ENCODE data around the gene MOSMO. TPM values are rescaled to one million over a fixed set of nuclear protein-coding genes. Genes with fewer than 3 reads are reported as not detected.
A peak's percentile ranks its signal among the peaks of the same experiment; 100 is the strongest.
"Not testable (repeated sequence)": the region's sequence is repeated elsewhere in the genome, so short reads cannot be mapped to it uniquely, and the experiment has no call there.

The MOSMO gene
- total RNA-seq, 1 experiment from 2014 or later = 24.2 TPM

GRCh38 chr16:22035153-22035552 lies 27.2 kb downstream of the MOSMO start:
- no peak overlapping the region for H3K4me2 ChIP-seq
- no peak overlapping the region for H3K27ac ChIP-seq
- TF ChIP-seq CTCF (conservative IDR thresholded peaks at IDR 0.05) (no peak), EZH2 (IDR thresholded peaks at IDR 0.05; ENCODE audit: low read depth) (no peak)
- CTCF ChIA-PET = no interaction called here
- POLR2A ChIA-PET (ENCODE audit: unreplicated experiment) = no interaction called here
- no peak overlapping the region for H2AFZ ChIP-seq
- intact Hi-C loops (cut with micrococcal nuclease; ENCODE audit: unreplicated experiment) = no loop called here
- H4K20me1 ChIP-seq (ENCODE audit: insufficient read depth) = no peaks in the 10 kb centered on the region
- no peak overlapping the region for H3K4me3 ChIP-seq
- H3K9me3 ChIP-seq (ENCODE audit: insufficient read depth, low read depth) = peaks cover 9% of the 10 kb centered on the region; the same call in 1 of the 2 replicates
- H3K27me3 ChIP-seq (ENCODE audit: insufficient read depth, low read depth) = no peaks in the 10 kb centered on the region
- no peak for DNase-seq
- peaks cover 12% of the 10 kb centered on the region for H3K4me1 ChIP-seq (replicated peaks; ENCODE audit: insufficient read depth)
- H3F3A ChIP-seq (ENCODE audit: insufficient read depth, low read depth) = 0 out of 2 replicates have a peak, but pooled peaks cover 5% of the 10 kb centered on the region
- peaks cover 21% of the 10 kb centered on the region for H3K36me3 ChIP-seq (ENCODE audit: low read depth)
- no TSS peak for BruUV-seq (replicated peaks)
- H3K79me2 ChIP-seq (ENCODE audit: low read depth) = peaks cover 33% of the 10 kb centered on the region
- H3K9me2 ChIP-seq (ENCODE audit: insufficient read depth) = no peaks in the 10 kb centered on the region

GRCh38 chr16:22043882-22044281 lies 36.0 kb downstream of the MOSMO start:
- H3F3A ChIP-seq (ENCODE audit: insufficient read depth, low read depth); H3K9me2 ChIP-seq (ENCODE audit: insufficient read depth); DNase-seq; CTCF ChIA-PET; H3K4me2 ChIP-seq; H3K27ac ChIP-seq; H3K4me1 ChIP-seq (replicated peaks; ENCODE audit: insufficient read depth); H2AFZ ChIP-seq; H3K4me3 ChIP-seq; intact Hi-C loops (cut with micrococcal nuclease; ENCODE audit: unreplicated experiment); H4K20me1 ChIP-seq (ENCODE audit: insufficient read depth); POLR2A ChIA-PET (ENCODE audit: unreplicated experiment); BruUV-seq (replicated peaks); H3K27me3 ChIP-seq (ENCODE audit: insufficient read depth, low read depth); H3K9me3 ChIP-seq (ENCODE audit: insufficient read depth, low read depth); H3K79me2 ChIP-seq (ENCODE audit: low read depth): not testable (repeated sequence)
- H3K36me3 ChIP-seq (ENCODE audit: low read depth) = peaks cover 14% of the 10 kb centered on the region

- POLR2A ChIA-PET (ENCODE audit: unreplicated experiment); H3K4me3 ChIP-seq; H4K20me1 ChIP-seq (ENCODE audit: insufficient read depth); H2AFZ ChIP-seq; H3F3A ChIP-seq (ENCODE audit: insufficient read depth, low read depth); DNase-seq; H3K36me3 ChIP-seq (ENCODE audit: low read depth); H3K4me2 ChIP-seq; BruUV-seq (replicated peaks); H3K27me3 ChIP-seq (ENCODE audit: insufficient read depth, low read depth); intact Hi-C loops (cut with micrococcal nuclease; ENCODE audit: unreplicated experiment); H3K9me2 ChIP-seq (ENCODE audit: insufficient read depth); CTCF ChIA-PET; H3K9me3 ChIP-seq (ENCODE audit: insufficient read depth, low read depth); H3K27ac ChIP-seq; H3K79me2 ChIP-seq (ENCODE audit: low read depth): not testable (repeated sequence)
- H3K4me1 ChIP-seq (replicated peaks; ENCODE audit: insufficient read depth) = peaks cover 16% of the 10 kb centered on the region
Observed at GRCh38 chr16:22045888-22046287, 38.0 kb downstream of the MOSMO start.

GRCh38 chr16:22050963-22051362 lies 43.1 kb downstream of the MOSMO start:
- TF ChIP-seq CTCF (conservative IDR thresholded peaks at IDR 0.05) = no peak
- TF ChIP-seq EZH2 (IDR thresholded peaks at IDR 0.05; ENCODE audit: low read depth) = no peak
- H3K4me2 ChIP-seq = peak overlapping the region; percentile 25; the same call in 1 of the 2 replicates
- no peaks in the 10 kb centered on the region for H3K27me3 ChIP-seq (ENCODE audit: insufficient read depth, low read depth)
- peak overlapping the region; percentile 30; the same call in 1 of the 2 replicates for H3K27ac ChIP-seq
- peak; percentile 35 to 64 for DNase-seq
- CTCF ChIA-PET = interaction anchor here (0.6 to 1.0 kb wide), 2 partner anchors 27 to 29 kb away, joined by 4 to 5 read pairs; no protein-coding TSS in a partner anchor
- H3K4me3 ChIP-seq = no peak overlapping the region
- no peaks in the 10 kb centered on the region for H3K9me3 ChIP-seq (ENCODE audit: insufficient read depth, low read depth)
- H3K9me2 ChIP-seq (ENCODE audit: insufficient read depth) = no peaks in the 10 kb centered on the region
- no peak overlapping the region for H2AFZ ChIP-seq
- peaks cover 22% of the 10 kb centered on the region for H3K4me1 ChIP-seq (replicated peaks; ENCODE audit: insufficient read depth)
- H4K20me1 ChIP-seq (ENCODE audit: insufficient read depth) = no peaks in the 10 kb centered on the region
- peaks cover 5% of the 10 kb centered on the region; the same call in 1 of the 2 replicates for H3K79me2 ChIP-seq (ENCODE audit: low read depth)
- H3K36me3 ChIP-seq (ENCODE audit: low read depth) = no peaks in the 10 kb centered on the region
- POLR2A ChIA-PET (ENCODE audit: unreplicated experiment) = interaction anchor here (0.6 to 1.0 kb wide), 2 partner anchors 20 to 25 kb away, joined by 4 to 23 read pairs; no protein-coding TSS in a partner anchor
- BruUV-seq (replicated peaks) = no TSS peak
- H3F3A ChIP-seq (ENCODE audit: insufficient read depth, low read depth) = no peaks in the 10 kb centered on the region; the same call in 1 of the 2 replicates
- intact Hi-C loops (cut with micrococcal nuclease; ENCODE audit: unreplicated experiment) = no loop called here

All from PC-9 (cell line).